ENCODE results near the gene MRPL22.

GRCh38 chr5:155004138-155004744, 63.4 kb downstream of the MRPL22 start:
- TF ChIP-seq POLR2AphosphoS5 (IDR thresholded peaks at IDR 0.05) (no peak), CTCF (IDR thresholded peaks at IDR 0.05) (peak in 3 of 5 experiments; percentile 12 to 24 (median 23)), POLR2A (IDR thresholded peaks at IDR 0.05) (no peak)

All from transverse colon (tissue), 4 donors.